Epithelial cell of proximal tubule (primary cell): ENCODE measurements around the gene CABCOCO1. TPM values are rescaled to one million over a fixed set of nuclear protein-coding genes. Genes with fewer than 3 reads are reported as not detected.

ENCODE experiments used
- DNase-seq: peaks from one replicate; pipeline ENCODE4 v3.0.0-alpha.2; 2011; ENCODE audit warnings: low read depth
- H3K4me3 ChIP-seq: 2 replicates; pipeline ENCODE4 v1.5.1; 2011; ENCODE audit warnings: low read depth, mild to moderate bottlenecking, low read length
- total RNA-seq: library from RNA; depleted of rRNA; stranded (reverse); fragments of >200 nt; gene quantifications from 2 replicates; pipeline ENCODE4 v1.2.3, GENCODE V29; 2015
- TF ChIP-seq, protein P1 (sequence below): conservative IDR thresholded peaks from 2 replicates; pipeline ENCODE4 v1.5.1; 2012; ENCODE audit warnings: low read depth, mild to moderate bottlenecking, low read length

Gene CABCOCO1
- total RNA-seq, 1 donor from 2014 or later, result 0.86 TPM

DNA sequence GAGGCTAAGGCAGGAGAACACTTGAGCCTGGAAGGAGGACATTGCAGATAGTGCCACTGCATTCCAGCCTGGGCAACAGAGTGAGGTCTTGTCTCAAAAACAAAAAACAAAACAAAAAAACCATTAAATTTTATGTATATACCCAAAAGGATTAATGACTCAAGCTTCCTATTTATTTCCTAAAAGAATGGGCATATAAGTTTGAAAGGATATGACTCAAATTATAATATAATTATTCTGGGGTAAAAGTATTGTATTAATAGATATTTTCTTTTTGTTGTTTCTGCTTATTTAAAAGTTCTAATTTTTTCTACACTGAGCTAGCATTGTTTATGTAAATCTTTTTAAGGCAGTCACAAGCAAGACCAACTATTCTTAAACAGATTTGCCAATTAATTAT, 42.2 kb upstream of the CABCOCO1 start:
- no peak for DNase-seq
- TF ChIP-seq, protein P1, sequence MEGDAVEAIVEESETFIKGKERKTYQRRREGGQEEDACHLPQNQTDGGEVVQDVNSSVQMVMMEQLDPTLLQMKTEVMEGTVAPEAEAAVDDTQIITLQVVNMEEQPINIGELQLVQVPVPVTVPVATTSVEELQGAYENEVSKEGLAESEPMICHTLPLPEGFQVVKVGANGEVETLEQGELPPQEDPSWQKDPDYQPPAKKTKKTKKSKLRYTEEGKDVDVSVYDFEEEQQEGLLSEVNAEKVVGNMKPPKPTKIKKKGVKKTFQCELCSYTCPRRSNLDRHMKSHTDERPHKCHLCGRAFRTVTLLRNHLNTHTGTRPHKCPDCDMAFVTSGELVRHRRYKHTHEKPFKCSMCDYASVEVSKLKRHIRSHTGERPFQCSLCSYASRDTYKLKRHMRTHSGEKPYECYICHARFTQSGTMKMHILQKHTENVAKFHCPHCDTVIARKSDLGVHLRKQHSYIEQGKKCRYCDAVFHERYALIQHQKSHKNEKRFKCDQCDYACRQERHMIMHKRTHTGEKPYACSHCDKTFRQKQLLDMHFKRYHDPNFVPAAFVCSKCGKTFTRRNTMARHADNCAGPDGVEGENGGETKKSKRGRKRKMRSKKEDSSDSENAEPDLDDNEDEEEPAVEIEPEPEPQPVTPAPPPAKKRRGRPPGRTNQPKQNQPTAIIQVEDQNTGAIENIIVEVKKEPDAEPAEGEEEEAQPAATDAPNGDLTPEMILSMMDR, result no peak
- no peak overlapping the region for H3K4me3 ChIP-seq

DNA sequence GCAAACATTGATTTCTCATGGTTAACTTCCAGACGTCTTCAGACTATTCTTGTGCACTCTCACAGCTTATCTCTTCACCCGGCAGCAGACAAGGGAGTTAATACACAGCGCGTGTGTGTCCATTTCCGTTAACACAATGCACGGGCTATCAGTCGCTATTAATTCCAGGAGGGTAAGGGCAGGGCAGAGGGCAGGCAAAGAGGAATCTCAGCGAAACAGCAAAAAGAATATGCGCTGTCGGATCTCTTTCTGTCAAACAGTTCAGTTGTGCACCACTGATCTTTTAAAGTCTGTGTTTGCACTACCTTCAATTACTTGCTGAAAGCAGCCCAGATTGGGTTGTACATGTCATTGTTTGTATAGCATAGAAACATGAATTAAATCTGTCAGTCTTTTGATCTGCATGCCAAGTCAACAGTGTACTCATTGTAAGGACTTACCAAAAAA, 41.1 kb upstream of the CABCOCO1 start:
- no peak for DNase-seq
- no peak overlapping the region for H3K4me3 ChIP-seq
- TF ChIP-seq, protein P1, result no peak

DNA sequence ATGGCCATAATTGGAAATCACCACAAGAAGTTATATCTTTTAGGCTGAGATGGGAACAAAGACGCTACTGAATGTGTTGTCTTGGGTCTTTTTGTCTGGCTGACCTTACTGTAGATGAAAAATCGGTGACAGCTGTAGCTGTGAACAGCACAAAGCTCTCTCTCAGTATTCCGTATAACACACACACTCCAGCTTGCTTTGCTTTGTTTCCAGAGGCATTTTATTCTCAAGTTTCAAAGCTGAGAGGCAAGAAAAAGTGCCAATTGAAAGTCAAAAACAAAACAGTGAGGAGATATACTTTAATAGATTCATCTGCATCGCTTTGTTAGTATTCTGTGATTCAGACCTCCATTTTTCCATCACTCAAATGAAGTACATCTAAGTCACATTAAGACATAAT, 39.6 kb upstream of the CABCOCO1 start:
- TF ChIP-seq, protein P1, result no peak
- no peak for DNase-seq
- no peak overlapping the region for H3K4me3 ChIP-seq

DNA sequence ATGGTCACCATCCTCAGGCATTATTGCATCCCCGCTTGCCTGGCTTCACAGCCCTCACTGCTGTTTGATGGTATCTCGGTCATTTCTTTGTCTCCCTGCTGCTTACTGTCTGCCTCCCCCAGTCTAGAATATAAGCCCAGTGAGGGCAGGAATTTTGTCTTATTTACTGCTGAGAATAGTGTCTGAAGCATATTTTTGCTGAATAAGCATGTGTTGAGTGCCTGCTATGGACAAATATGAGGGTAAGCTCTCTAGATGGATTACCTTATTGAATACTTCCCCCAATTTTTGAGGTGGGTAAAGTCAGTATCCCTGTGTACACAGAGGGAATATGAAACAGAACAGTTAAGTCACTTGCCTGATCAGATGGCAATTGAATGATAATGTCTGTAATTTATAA, 36.5 kb upstream of the CABCOCO1 start:
- no peak for DNase-seq
- TF ChIP-seq, protein P1, result no peak
- H3K4me3 ChIP-seq, result no peak overlapping the region

DNA sequence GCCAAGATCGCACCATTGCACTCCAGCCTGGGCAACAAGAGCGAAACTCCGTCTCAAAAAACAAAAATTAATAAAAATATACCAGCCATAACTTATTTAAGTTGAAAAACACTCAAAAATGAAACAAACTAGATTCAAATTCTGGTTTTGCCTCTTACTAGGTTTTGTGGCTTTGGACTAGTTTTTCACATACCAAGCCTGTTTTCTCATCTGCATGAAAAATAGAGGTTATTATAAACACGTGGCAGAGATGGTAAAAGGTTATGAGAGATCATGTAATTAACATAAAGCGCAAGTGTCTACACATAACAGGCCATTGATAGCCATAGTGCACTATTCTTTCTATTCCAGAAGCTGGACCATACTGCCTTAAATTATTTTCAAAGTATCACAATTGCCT, 35.5 kb upstream of the CABCOCO1 start:
- H3K4me3 ChIP-seq, result no peak overlapping the region
- no peak for DNase-seq
- TF ChIP-seq, protein P1, result no peak

DNA sequence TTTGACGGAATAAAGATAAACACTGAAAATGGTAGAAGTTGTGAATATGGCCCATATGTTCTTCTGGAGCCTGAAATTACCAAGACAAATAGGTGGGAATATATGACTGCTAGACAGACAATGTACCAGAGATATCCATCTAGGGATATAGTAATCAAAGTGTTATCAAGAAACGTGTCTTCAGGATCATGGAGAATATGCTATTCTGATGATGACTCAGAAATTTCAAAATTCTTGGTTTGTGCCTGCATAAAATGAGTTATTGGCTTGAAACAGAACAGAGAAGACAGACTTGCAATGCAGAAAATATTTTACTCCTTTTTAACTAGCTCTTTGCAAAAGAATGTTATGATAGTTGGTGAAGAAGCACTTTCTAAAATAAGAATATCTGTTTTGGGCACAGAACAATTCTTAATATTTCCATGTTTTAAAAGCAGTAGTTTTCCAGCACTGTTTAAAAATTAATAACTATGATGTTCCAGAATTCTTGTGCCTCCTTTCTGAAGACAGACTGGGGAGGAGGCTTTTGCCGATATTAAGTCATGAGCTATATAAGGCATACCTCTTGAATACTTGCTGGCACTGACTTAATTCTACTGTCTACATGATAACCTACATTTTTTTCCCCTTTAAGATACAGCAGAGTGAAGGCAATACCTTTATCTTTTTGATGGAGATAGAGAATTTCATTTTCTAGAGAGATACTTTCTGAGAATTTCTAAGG, 34.4 kb upstream of the CABCOCO1 start:
- TF ChIP-seq, protein P1, result no peak
- DNase-seq, result no peak
- H3K4me3 ChIP-seq, result no peak overlapping the region
